Prostate gland (tissue), 2 donors: ENCODE data around the gene WWOX.

Source experiments
- CTCF ChIP-seq, 4 experiments: fragments of 200-600 bp in 2 of 4; fragments of 450-650 bp in 2 of 4; sonication (generic) in 2 of 4; IDR thresholded peaks; 1 replicate in 3 of 4; 2 replicates in 1 of 4; pipeline ENCODE4 v1.5.1; 2016 to 2019; ENCODE audit warnings: antibody characterized with exemption in 4 of 4, mild to moderate bottlenecking in 2 of 4, moderate library complexity in 2 of 4
- POLR2A ChIP-seq: fragments of 450-650 bp; IDR thresholded peaks from one replicate; pipeline ENCODE4 v1.6.1; 2016; ENCODE audit warnings: antibody characterized with exemption, mild to moderate bottlenecking
- POLR2AphosphoS5 ChIP-seq: sonication (generic); formaldehyde crosslinking; IDR thresholded peaks from one replicate; pipeline ENCODE4 v1.6.1; 2017; ENCODE audit warnings: antibody characterized with exemption

- TF ChIP-seq POLR2AphosphoS5, result no peak
- no peak for TF ChIP-seq CTCF (IDR thresholded peaks at IDR 0.05)
- TF ChIP-seq POLR2A, result no peak
Measured at GRCh38 chr16:78175287-78175686, 75.8 kb downstream of the WWOX start.
